Measurements from ENCODE around the gene CFAP97D1. TPM values are rescaled to one million over a fixed set of nuclear protein-coding genes. Genes with fewer than 3 reads are reported as not detected.

Gene CFAP97D1
- total and polyA plus RNA-seq, 7 experiments from 2014 or later = not detected

DNA sequence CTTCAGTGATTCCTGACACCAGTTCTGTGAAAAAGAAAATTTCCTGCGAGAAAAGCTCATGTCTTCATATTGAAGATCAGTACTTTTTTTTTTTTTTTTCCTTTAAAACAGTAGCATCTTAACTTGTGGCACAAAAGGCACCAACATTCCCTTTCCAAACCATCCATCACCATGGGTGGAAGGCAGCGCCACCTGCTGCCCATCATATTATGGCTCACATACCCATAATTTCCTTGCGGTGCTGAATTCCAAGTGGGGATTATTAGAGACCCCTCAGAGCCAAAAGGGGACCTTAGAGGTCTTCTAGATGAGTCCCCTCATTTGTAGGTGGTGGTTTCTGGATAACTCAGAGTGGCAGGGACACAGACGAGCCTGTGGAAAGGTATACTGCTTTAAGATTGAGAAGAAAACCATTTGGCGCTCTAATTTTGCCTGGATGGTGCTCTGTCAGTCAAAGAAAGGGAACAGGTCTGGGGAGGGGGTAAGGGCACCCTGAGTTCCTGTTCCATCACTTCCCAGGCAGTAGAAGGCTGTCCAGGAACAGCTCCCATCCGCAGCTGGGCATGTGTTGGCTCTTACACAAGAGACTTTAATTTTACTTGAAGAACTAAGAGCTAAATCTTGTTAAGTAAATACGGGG lies 13.7 kb upstream of the CFAP97D1 start:
- Mint-ChIP-seq H3K4me3 (no peak overlapping the region), H3K4me1 (peaks cover 0 to 2% (median 0%) of the 10 kb centered on the region in 7 donors), H3K27me3 (no peaks in the 10 kb centered on the region), H3K27ac (no peak overlapping the region), H3K36me3 (peaks cover 0 to 17% (median 0%) of the 10 kb centered on the region in 5 donors), H3K9me3 (no peaks in the 10 kb centered on the region)
- no peaks in the 10 kb centered on the region for H3K9me3 ChIP-seq (ENCODE audit: control insufficient read depth in 2 of 3, low read length in 3 of 3)
- POLR2A ChIA-PET = interaction anchor here (1.0 kb wide), 1 partner anchor 9 kb away, joined by 3 read pairs; no protein-coding TSS in a partner anchor
- CTCF ChIA-PET = interaction anchor here (0.6 to 4.7 kb wide), 18 partner anchors 9 to 611 kb away, joined by 3 to 53 read pairs (median 3); partner anchors contain the start of gene DUSP3
- no peak for ATAC-seq
- H3K27me3 ChIP-seq (ENCODE audit: control insufficient read depth in 2 of 2, insufficient read depth in 2 of 2, low read length in 2 of 2) = no peaks in the 10 kb centered on the region
- peak in 5 of 9 donors; percentile 22 to 36 (median 32) for DNase-seq
- no peak overlapping the region for H3K27ac ChIP-seq (ENCODE audit: low read depth, low read length)
- H3K36me3 ChIP-seq (ENCODE audit: control insufficient read depth in 2 of 3, insufficient read depth in 3 of 3, low read length in 3 of 3) = peaks cover 0 to 15% (median 0%) of the 10 kb centered on the region in 3 experiments
- no peaks in the 10 kb centered on the region for H3K4me1 ChIP-seq (ENCODE audit: control insufficient read depth in 2 of 2, insufficient read depth in 2 of 2, low read length in 2 of 2)
- intact Hi-C loops (cut with micrococcal nuclease) = loop anchor here in 1 of 2 donors (1.0 kb wide), 2 partner anchors 72 to 80 kb away; no protein-coding TSS in a partner anchor
- H3K4me3 ChIP-seq (ENCODE audit: low read length) = no peak overlapping the region

DNA sequence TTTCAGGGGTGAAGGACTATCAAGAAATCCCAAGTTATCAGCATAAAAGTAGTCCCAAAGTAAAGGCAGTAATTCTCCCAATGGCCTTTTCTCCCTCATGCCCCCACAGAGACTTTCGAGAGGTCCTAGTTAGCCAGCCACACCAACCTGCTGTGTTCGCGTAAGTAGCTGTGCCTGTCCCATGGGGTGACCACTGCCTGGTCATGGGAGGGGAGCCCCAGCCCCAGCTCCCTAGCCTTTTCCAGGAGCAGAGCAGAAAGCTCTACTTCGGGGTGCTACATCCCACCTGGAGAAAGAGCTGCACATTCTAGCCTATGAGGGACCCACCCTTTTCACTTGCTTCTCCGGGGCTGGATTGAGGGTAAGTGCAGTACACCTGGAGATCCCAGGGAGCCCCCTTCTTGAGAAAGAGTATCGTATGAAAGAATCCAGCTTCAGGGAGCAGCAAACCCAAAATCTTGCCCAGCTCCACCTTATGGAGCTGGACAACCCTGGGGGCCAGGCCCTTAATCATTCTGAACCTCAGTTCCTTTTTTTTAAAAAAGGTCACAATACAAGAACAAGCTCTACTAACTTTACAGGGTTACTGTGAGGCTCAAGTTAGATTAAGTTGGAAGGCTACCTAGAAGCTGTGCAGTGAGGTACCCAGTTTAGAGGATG lies 13.1 kb upstream of the CFAP97D1 start:
- Histone ChIP-seq H3K27me3 (ENCODE audit: control insufficient read depth in 2 of 2, insufficient read depth in 2 of 2, low read length in 2 of 2) (no peaks in the 10 kb centered on the region), H3K27ac (ENCODE audit: low read depth, low read length) (no peak overlapping the region), H3K9me3 (ENCODE audit: control insufficient read depth in 2 of 3, low read length in 3 of 3) (no peaks in the 10 kb centered on the region), H3K4me3 (ENCODE audit: low read length) (no peak overlapping the region), H3K4me1 (ENCODE audit: control insufficient read depth in 2 of 2, insufficient read depth in 2 of 2, low read length in 2 of 2) (no peaks in the 10 kb centered on the region), H3K36me3 (ENCODE audit: control insufficient read depth in 2 of 3, insufficient read depth in 3 of 3, low read length in 3 of 3) (peaks cover 0 to 17% (median 0%) of the 10 kb centered on the region in 3 experiments)
- ChIA-PET POLR2A (interaction anchor here (1.0 kb wide), 1 partner anchor 8 kb away, joined by 3 read pairs; no protein-coding TSS in a partner anchor), CTCF (interaction anchor here (0.6 to 4.7 kb wide), 11 partner anchors 10 to 612 kb away, joined by 3 to 53 read pairs (median 5); partner anchors contain the start of gene DUSP3)
- no peaks in the 10 kb centered on the region for H3K9me3 Mint-ChIP-seq
- no peak overlapping the region for H3K27ac Mint-ChIP-seq
- DNase-seq = no peak
- ATAC-seq = no peak
- intact Hi-C loops (cut with micrococcal nuclease) = no loop called here
- no peak overlapping the region for H3K4me3 Mint-ChIP-seq
- H3K27me3 Mint-ChIP-seq = no peaks in the 10 kb centered on the region
- H3K36me3 Mint-ChIP-seq = peaks cover 0 to 18% (median 0%) of the 10 kb centered on the region in 5 donors
- peaks cover 0 to 2% (median 0%) of the 10 kb centered on the region in 7 donors for H3K4me1 Mint-ChIP-seq

DNA sequence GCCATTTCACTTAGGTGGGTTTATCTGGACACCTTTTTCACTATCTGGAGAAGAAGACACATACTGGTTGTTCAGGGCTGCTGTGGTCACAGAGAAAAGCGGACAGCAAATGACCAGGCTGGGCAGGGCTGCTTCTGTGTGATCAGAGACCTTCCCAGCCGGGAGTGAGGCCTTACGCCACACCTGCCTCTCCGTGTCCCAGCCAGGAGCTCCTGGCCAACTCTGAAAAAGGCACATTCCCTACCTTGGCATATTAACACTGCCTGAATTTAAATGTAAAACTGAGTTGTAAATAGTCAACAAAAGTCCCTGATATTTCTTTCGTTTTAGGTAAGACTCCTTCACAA lies 12.5 kb upstream of the CFAP97D1 start:
- Histone ChIP-seq H3K4me3 (ENCODE audit: low read length) (no peak overlapping the region), H3K27ac (ENCODE audit: low read depth, low read length) (no peak overlapping the region), H3K4me1 (ENCODE audit: control insufficient read depth in 2 of 2, insufficient read depth in 2 of 2, low read length in 2 of 2) (no peaks in the 10 kb centered on the region), H3K9me3 (ENCODE audit: control insufficient read depth in 2 of 3, low read length in 3 of 3) (no peaks in the 10 kb centered on the region), H3K36me3 (ENCODE audit: control insufficient read depth in 2 of 3, insufficient read depth in 3 of 3, low read length in 3 of 3) (peaks cover 0 to 22% (median 0%) of the 10 kb centered on the region in 3 experiments), H3K27me3 (ENCODE audit: control insufficient read depth in 2 of 2, insufficient read depth in 2 of 2, low read length in 2 of 2) (no peaks in the 10 kb centered on the region)
- no peaks in the 10 kb centered on the region for H3K9me3 Mint-ChIP-seq
- CTCF ChIA-PET = interaction anchor here (0.9 to 4.7 kb wide), 6 partner anchors 11 to 191 kb away, joined by 3 to 53 read pairs (median 6); partner anchors contain the start of gene DUSP3
- no peak for DNase-seq
- ATAC-seq = no peak
- POLR2A ChIA-PET = interaction anchor here (1.0 kb wide), 1 partner anchor 8 kb away, joined by 3 read pairs; no protein-coding TSS in a partner anchor
- H3K4me3 Mint-ChIP-seq = no peak overlapping the region
- intact Hi-C loops (cut with micrococcal nuclease) = no loop called here
- no peaks in the 10 kb centered on the region for H3K27me3 Mint-ChIP-seq
- H3K4me1 Mint-ChIP-seq = peaks cover 0 to 6% (median 0%) of the 10 kb centered on the region in 7 donors
- H3K36me3 Mint-ChIP-seq = peaks cover 0 to 23% (median 5%) of the 10 kb centered on the region in 5 donors
- no peak overlapping the region for H3K27ac Mint-ChIP-seq

DNA sequence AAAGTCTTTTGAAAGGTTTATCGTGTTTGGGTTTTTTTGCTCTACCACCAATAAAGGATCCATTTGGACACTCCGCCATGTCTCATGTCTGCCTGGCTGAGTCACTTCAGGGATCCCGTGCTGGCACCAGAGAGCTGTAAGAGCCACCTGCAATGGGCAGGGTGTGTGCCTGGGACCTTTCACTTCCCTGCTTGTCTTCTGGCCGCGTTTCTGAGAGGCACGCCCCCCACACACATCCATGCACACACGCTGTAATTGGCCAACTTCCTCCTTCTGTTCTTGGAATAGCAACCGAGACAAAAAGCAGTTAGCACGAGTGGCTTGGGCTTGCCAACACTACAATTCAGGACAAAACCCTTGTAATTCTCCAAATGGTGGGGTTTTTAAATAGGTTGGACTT lies 11.9 kb upstream of the CFAP97D1 start:
- no peak overlapping the region for H3K4me3 ChIP-seq (ENCODE audit: low read length)
- H3K27ac Mint-ChIP-seq = peak overlapping the region in 1 of 9 donors; percentile 67
- H3K4me1 ChIP-seq (ENCODE audit: control insufficient read depth in 2 of 2, insufficient read depth in 2 of 2, low read length in 2 of 2) = no peaks in the 10 kb centered on the region
- DNase-seq (no peak), ATAC-seq (peak; percentile 64)
- no peaks in the 10 kb centered on the region for H3K9me3 ChIP-seq (ENCODE audit: control insufficient read depth in 2 of 3, low read length in 3 of 3)
- no peaks in the 10 kb centered on the region for H3K27me3 ChIP-seq (ENCODE audit: control insufficient read depth in 2 of 2, insufficient read depth in 2 of 2, low read length in 2 of 2)
- no peaks in the 10 kb centered on the region for H3K9me3 Mint-ChIP-seq
- peaks cover 0 to 29% (median 0%) of the 10 kb centered on the region in 3 experiments for H3K36me3 ChIP-seq (ENCODE audit: control insufficient read depth in 2 of 3, insufficient read depth in 3 of 3, low read length in 3 of 3)
- ChIA-PET POLR2A (no interaction called here), CTCF (interaction anchor here (4.7 kb wide), 1 partner anchor 75 kb away, joined by 53 read pairs; no protein-coding TSS in a partner anchor)
- H3K4me1 Mint-ChIP-seq = peaks cover 0 to 11% (median 0%) of the 10 kb centered on the region in 7 donors
- intact Hi-C loops (cut with micrococcal nuclease) = no loop called here
- no peak overlapping the region for H3K4me3 Mint-ChIP-seq
- peaks cover 0 to 30% (median 6%) of the 10 kb centered on the region in 5 donors for H3K36me3 Mint-ChIP-seq
- no peaks in the 10 kb centered on the region for H3K27me3 Mint-ChIP-seq
- H3K27ac ChIP-seq (ENCODE audit: low read depth, low read length) = no peak overlapping the region

DNA sequence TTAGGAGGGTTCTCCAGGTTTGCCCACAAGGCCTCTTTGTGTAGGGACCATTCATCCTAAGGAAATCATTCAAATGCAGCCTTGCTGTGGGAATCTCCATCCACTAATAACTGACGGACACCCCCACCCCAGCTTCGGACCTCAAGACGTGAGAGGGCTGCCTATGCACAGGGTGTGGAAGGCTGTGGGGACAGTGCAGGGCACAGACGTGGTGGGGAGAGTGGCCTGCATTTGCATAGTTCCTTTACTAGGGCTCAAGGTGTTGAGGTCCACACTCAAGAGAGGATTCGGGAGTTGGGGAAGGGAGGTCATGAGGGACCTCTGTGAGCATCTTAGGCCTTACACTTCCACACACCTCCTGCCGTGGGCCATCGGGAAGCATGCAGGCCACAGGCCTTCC lies 11.3 kb upstream of the CFAP97D1 start:
- H3K4me3 ChIP-seq (ENCODE audit: low read length) = no peak overlapping the region
- H3K27me3 ChIP-seq (ENCODE audit: control insufficient read depth in 2 of 2, insufficient read depth in 2 of 2, low read length in 2 of 2) = no peaks in the 10 kb centered on the region
- no peak overlapping the region for H3K27ac Mint-ChIP-seq
- no peaks in the 10 kb centered on the region for H3K4me1 ChIP-seq (ENCODE audit: control insufficient read depth in 2 of 2, insufficient read depth in 2 of 2, low read length in 2 of 2)
- no peaks in the 10 kb centered on the region for H3K27me3 Mint-ChIP-seq
- POLR2A ChIA-PET = no interaction called here
- DNase-seq (no peak), ATAC-seq (no peak)
- no peak overlapping the region for H3K4me3 Mint-ChIP-seq
- peaks cover 0 to 32% (median 0%) of the 10 kb centered on the region in 3 experiments for H3K36me3 ChIP-seq (ENCODE audit: control insufficient read depth in 2 of 3, insufficient read depth in 3 of 3, low read length in 3 of 3)
- H3K36me3 Mint-ChIP-seq = peaks cover 0 to 33% (median 6%) of the 10 kb centered on the region in 5 donors
- no peak overlapping the region for H3K27ac ChIP-seq (ENCODE audit: low read depth, low read length)
- peaks cover 0 to 14% (median 0%) of the 10 kb centered on the region in 7 donors for H3K4me1 Mint-ChIP-seq
- no peaks in the 10 kb centered on the region for H3K9me3 ChIP-seq (ENCODE audit: control insufficient read depth in 2 of 3, low read length in 3 of 3)
- CTCF ChIA-PET = interaction anchor here (4.7 kb wide), 1 partner anchor 76 kb away, joined by 53 read pairs; no protein-coding TSS in a partner anchor
- intact Hi-C loops (cut with micrococcal nuclease) = no loop called here
- no peaks in the 10 kb centered on the region for H3K9me3 Mint-ChIP-seq

DNA sequence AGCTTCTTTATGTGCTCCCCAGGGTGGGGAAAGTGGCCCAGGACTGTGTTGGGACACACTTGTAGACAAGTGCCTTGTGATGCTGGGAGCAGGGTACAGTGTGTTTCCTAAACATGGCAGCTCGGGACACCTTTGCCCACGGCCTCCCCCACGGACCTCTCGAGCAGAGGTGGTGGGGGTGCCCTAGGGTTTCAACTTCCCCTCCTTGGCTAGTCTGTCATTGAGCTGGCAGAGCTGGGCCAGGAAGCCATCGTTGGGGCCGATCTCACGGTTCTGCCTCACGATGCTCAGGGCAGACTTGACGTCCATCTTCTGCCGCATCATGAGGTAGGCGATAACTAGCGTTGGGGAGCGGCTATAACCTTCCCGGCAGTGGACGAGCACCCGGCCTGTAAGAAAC lies 10.8 kb upstream of the CFAP97D1 start:
- Histone ChIP-seq H3K4me3 (ENCODE audit: low read length) (no peak overlapping the region), H3K27me3 (ENCODE audit: control insufficient read depth in 2 of 2, insufficient read depth in 2 of 2, low read length in 2 of 2) (no peaks in the 10 kb centered on the region), H3K9me3 (ENCODE audit: control insufficient read depth in 2 of 3, low read length in 3 of 3) (no peaks in the 10 kb centered on the region), H3K27ac (ENCODE audit: low read depth, low read length) (no peak overlapping the region), H3K4me1 (ENCODE audit: control insufficient read depth in 2 of 2, insufficient read depth in 2 of 2, low read length in 2 of 2) (no peaks in the 10 kb centered on the region), H3K36me3 (ENCODE audit: control insufficient read depth in 2 of 3, insufficient read depth in 3 of 3, low read length in 3 of 3) (peaks cover 0 to 37% (median 0%) of the 10 kb centered on the region in 3 experiments)
- Mint-ChIP-seq H3K9me3 (no peaks in the 10 kb centered on the region), H3K36me3 (peaks cover 0 to 33% (median 6%) of the 10 kb centered on the region in 5 donors), H3K4me3 (no peak overlapping the region), H3K27ac (no peak overlapping the region), H3K4me1 (peaks cover 0 to 14% (median 0%) of the 10 kb centered on the region in 7 donors), H3K27me3 (no peaks in the 10 kb centered on the region)
- no peak for ATAC-seq
- ChIA-PET POLR2A (no interaction called here), CTCF (interaction anchor here (4.7 kb wide), 1 partner anchor 76 kb away, joined by 53 read pairs; no protein-coding TSS in a partner anchor)
- intact Hi-C loops (cut with micrococcal nuclease) = no loop called here
- DNase-seq = no peak
